Neural progenitor cell (in vitro differentiated cells): ENCODE results near the gene MAGEA9. TPM values are rescaled to one million over a fixed set of nuclear protein-coding genes. Genes with fewer than 3 reads are reported as not detected.
"Not testable (repeated sequence)": the region's sequence is repeated elsewhere in the genome, so short reads cannot be mapped to it uniquely, and the experiment has no call there.

Experiments used
- DNase-seq: peaks from one replicate; pipeline ENCODE4 v3.0.0-alpha.2; 2016; ENCODE audit warnings: low spot score
- H2AFZ ChIP-seq: fragments of 200-600 bp; sonication (generic); replicated peaks from 2 replicates; pipeline ENCODE4 v1.6.1; 2016; ENCODE audit warnings: antibody characterized with exemption
- H3F3A ChIP-seq: fragments of 200-600 bp; sonication (generic); 2 replicates; pipeline ENCODE4 v1.6.1; 2016; ENCODE audit warnings: antibody characterized with exemption, low read depth
- H3K27ac ChIP-seq: fragments of 200-600 bp; sonication (generic); 2 replicates; pipeline ENCODE4 v1.5.1; 2016; ENCODE audit warnings: mild to moderate bottlenecking
- H3K27me3 ChIP-seq: fragments of 200-600 bp; sonication (generic); 2 replicates; pipeline ENCODE4 v1.6.1; 2016; ENCODE audit warnings: mild to moderate bottlenecking, moderate library complexity
- H3K36me3 ChIP-seq: fragments of 200-600 bp; sonication (generic); 2 replicates; pipeline ENCODE4 v1.5.1; 2016
- H3K4me1 ChIP-seq: fragments of 200-600 bp; sonication (generic); 2 replicates; pipeline ENCODE4 v1.6.1; 2016; ENCODE audit warnings: mixed run types
- H3K4me2 ChIP-seq: fragments of 200-600 bp; sonication (generic); 2 replicates; pipeline ENCODE4 v1.6.1; 2016
- H3K4me3 ChIP-seq: fragments of 200-600 bp; sonication (generic); 2 replicates; pipeline ENCODE4 v1.5.1; 2016
- H3K79me2 ChIP-seq: fragments of 200-600 bp; sonication (generic); 2 replicates; pipeline ENCODE4 v1.6.1; 2016; ENCODE audit warnings: low read depth
- H3K9ac ChIP-seq: fragments of 200-600 bp; sonication (generic); 2 replicates; pipeline ENCODE4 v1.6.1; 2016
- H3K9me3 ChIP-seq: fragments of 200-600 bp; sonication (generic); 2 replicates; pipeline ENCODE4 v1.5.1; 2016; ENCODE audit warnings: low read depth
- H4K20me1 ChIP-seq: fragments of 200-600 bp; sonication (generic); 2 replicates; pipeline ENCODE4 v1.6.1; 2016; ENCODE audit warnings: low read depth
- H3K27ac Mint-ChIP-seq: 3 replicates; pipeline ENCODE4 v1.8.0; 2021; ENCODE audit warnings: mixed read lengths
- H3K27me3 Mint-ChIP-seq: 2 replicates; pipeline ENCODE4 v1.8.0; 2022; ENCODE audit warnings: low read depth, mild to moderate bottlenecking, inconsistent platforms, moderate library complexity, mixed read lengths; ENCODE audit not compliant: insufficient read depth
- H3K36me3 Mint-ChIP-seq: 3 replicates; pipeline ENCODE4 v1.8.0; 2021; ENCODE audit warnings: mixed read lengths
- H3K4me1 Mint-ChIP-seq: 3 replicates; pipeline ENCODE4 v1.8.0; 2021; ENCODE audit warnings: mixed read lengths
- H3K4me3 Mint-ChIP-seq: 3 replicates; pipeline ENCODE4 v1.8.0; 2021; ENCODE audit warnings: mild to moderate bottlenecking, moderate library complexity, mixed read lengths
- H3K9me3 Mint-ChIP-seq: 3 replicates; pipeline ENCODE4 v1.8.0; 2020; ENCODE audit warnings: mixed read lengths
- EZH2 ChIP-seq: fragments of 200-600 bp; sonication (generic); IDR thresholded peaks from 2 replicates; pipeline ENCODE4 v1.6.1; 2017; ENCODE audit warnings: antibody characterized with exemption, mild to moderate bottlenecking, moderate library complexity
- EZH2phosphoT487 ChIP-seq: fragments of 200-600 bp; sonication (generic); IDR thresholded peaks from 2 replicates; pipeline ENCODE4 v1.6.1; 2017; ENCODE audit warnings: antibody characterized with exemption
- total RNA-seq: library from RNA; depleted of rRNA; stranded (reverse); fragments of >200 nt; gene quantifications from 2 replicates; pipeline ENCODE4 v1.2.3, GENCODE V29; 2015; ENCODE audit warnings: low replicate concordance
- TF ChIP-seq, protein P1 (sequence below): fragments of 200-600 bp; sonication (generic); IDR thresholded peaks from 2 replicates; pipeline ENCODE4 v1.5.1; 2017; ENCODE audit warnings: antibody characterized with exemption, mild to moderate bottlenecking

MAGEA9 gene
- not detected in 2 replicates for total RNA-seq

DNA sequence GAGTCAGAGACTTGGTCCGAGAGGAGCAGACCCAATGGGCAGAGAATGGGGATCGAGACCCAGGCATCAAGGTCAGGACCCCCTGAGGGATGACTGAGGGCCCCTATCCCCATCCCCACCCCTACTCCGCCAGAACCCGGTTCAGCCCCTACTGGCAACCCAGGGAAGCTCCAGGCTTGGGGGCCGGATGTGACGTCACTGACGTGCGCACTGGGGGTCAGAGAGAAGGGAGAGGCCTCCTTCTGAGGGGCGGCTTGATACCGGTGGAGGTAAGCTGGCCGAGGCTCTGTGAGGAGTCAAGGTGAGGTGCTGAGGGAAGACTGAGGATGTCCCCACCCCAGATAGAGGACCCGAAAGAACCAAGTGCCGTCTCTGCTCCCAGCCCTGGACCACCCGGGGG is at the start of gene MAGEA9:
TSS of gene MAGEA9 (plus strand) at position 204 of the 400 bp plus-strand sequence. CDS start 4,281 bp downstream, outside the sequence.
- not testable (repeated sequence) for H3K9ac ChIP-seq, DNase-seq, H3K4me3 Mint-ChIP-seq, H3K4me1 Mint-ChIP-seq, H2AFZ ChIP-seq, H3K27me3 ChIP-seq, H3K27me3 Mint-ChIP-seq, H3K9me3 Mint-ChIP-seq, H3K4me3 ChIP-seq, H3F3A ChIP-seq, H3K79me2 ChIP-seq, H3K27ac ChIP-seq, H4K20me1 ChIP-seq, H3K4me2 ChIP-seq, H3K36me3 ChIP-seq, H3K27ac Mint-ChIP-seq, H3K4me1 ChIP-seq, H3K9me3 ChIP-seq, H3K36me3 Mint-ChIP-seq

- not testable (repeated sequence) for H3K4me2 ChIP-seq, H3K36me3 ChIP-seq, H3K4me1 Mint-ChIP-seq, H3K36me3 Mint-ChIP-seq, H3K27ac Mint-ChIP-seq, DNase-seq, H2AFZ ChIP-seq, H4K20me1 ChIP-seq, H3K4me1 ChIP-seq, H3K79me2 ChIP-seq, H3K27me3 Mint-ChIP-seq, H3K4me3 Mint-ChIP-seq, H3K9ac ChIP-seq, H3K9me3 ChIP-seq, H3F3A ChIP-seq, H3K9me3 Mint-ChIP-seq, H3K4me3 ChIP-seq, H3K27ac ChIP-seq, H3K27me3 ChIP-seq
Measured at GRCh38 chrX:149742269-149742668, 39.5 kb upstream of the MAGEA9 start.

- not testable (repeated sequence) for H3F3A ChIP-seq, H3K9ac ChIP-seq, H4K20me1 ChIP-seq, H3K27me3 ChIP-seq, H3K9me3 ChIP-seq, H3K4me2 ChIP-seq, DNase-seq, H3K4me1 ChIP-seq, H3K4me3 Mint-ChIP-seq, H2AFZ ChIP-seq, H3K27ac ChIP-seq, H3K27ac Mint-ChIP-seq, H3K36me3 ChIP-seq, H3K79me2 ChIP-seq, H3K9me3 Mint-ChIP-seq, H3K27me3 Mint-ChIP-seq, H3K4me3 ChIP-seq, H3K36me3 Mint-ChIP-seq, H3K4me1 Mint-ChIP-seq
Measured at GRCh38 chrX:149746390-149747007, 35.2 kb upstream of the MAGEA9 start.

DNA sequence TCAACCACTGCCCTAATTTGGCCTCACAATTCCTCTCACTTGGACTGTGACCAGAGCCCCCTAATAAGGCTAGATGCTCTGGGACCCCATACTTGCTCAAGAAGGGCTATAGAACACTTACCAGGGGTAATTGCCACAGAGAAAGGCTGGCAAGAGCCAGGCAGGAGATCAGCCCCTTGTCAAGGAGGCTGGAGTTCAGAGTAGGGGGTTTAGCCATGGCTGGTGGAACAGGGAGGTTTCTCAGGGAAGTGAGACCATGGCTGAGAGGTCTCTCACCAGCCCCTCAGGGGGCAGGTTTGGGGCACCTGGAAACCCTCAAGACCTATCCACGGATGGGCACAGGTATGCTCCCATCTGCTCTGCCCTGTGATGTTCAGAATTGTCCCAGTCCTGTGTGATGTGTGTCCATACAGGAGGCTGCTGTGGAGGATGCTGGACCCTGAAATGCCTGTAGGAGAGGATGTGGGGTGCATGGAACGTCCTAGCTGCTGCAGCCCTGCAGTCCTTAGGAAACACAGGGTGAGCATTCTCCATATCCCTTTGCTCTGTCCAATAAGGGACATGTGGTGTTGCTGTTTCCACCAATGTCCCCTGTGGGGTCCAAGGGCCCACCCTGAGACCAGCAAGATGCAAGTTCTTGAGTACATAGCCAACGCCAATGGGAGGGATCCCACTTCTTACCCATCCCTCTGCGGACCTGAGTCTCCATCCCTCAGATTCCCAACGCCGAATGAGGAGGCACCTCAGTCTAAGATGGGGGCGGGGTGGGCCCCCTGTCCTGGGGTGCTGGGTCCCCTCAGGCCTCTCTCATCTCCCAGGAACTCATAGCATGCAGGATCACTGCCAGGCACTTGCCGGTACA is 24.3 kb upstream of the MAGEA9 start:
- TF ChIP-seq EZH2phosphoT487 (no peak), EZH2 (no peak)
- TF ChIP-seq, protein P1, sequence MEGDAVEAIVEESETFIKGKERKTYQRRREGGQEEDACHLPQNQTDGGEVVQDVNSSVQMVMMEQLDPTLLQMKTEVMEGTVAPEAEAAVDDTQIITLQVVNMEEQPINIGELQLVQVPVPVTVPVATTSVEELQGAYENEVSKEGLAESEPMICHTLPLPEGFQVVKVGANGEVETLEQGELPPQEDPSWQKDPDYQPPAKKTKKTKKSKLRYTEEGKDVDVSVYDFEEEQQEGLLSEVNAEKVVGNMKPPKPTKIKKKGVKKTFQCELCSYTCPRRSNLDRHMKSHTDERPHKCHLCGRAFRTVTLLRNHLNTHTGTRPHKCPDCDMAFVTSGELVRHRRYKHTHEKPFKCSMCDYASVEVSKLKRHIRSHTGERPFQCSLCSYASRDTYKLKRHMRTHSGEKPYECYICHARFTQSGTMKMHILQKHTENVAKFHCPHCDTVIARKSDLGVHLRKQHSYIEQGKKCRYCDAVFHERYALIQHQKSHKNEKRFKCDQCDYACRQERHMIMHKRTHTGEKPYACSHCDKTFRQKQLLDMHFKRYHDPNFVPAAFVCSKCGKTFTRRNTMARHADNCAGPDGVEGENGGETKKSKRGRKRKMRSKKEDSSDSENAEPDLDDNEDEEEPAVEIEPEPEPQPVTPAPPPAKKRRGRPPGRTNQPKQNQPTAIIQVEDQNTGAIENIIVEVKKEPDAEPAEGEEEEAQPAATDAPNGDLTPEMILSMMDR, result no peak
- Mint-ChIP-seq H3K36me3 (no peaks in the 10 kb centered on the region), H3K4me1 (no peaks in the 10 kb centered on the region), H3K9me3 (peaks cover 6% of the 10 kb centered on the region), H3K27me3 (peaks cover 5% of the 10 kb centered on the region), H3K27ac (no peak overlapping the region), H3K4me3 (no peak overlapping the region)
- H3K27ac ChIP-seq, result no peak overlapping the region
- H3K27me3 ChIP-seq, result no peaks in the 10 kb centered on the region
- H3K4me3 ChIP-seq, result no peak overlapping the region
- no peak overlapping the region for H2AFZ ChIP-seq
- H3K9me3 ChIP-seq, result no peaks in the 10 kb centered on the region
- no peak overlapping the region for H3K4me2 ChIP-seq
- DNase-seq, result no peak
- no peaks in the 10 kb centered on the region for H4K20me1 ChIP-seq
- no peak overlapping the region for H3K9ac ChIP-seq
- no peaks in the 10 kb centered on the region for H3F3A ChIP-seq
- H3K79me2 ChIP-seq, result no peaks in the 10 kb centered on the region
- no peaks in the 10 kb centered on the region for H3K36me3 ChIP-seq
- no peaks in the 10 kb centered on the region for H3K4me1 ChIP-seq
